GM12874 (cell line): Measurements from ENCODE around the gene RBM38.

Source experiments
- TF ChIP-seq, protein P1 (sequence below): IDR thresholded peaks from 2 replicates; pipeline ENCODE4 v1.5.1; 2011; ENCODE audit warnings: low read depth, mild to moderate bottlenecking, control low read depth, low read length, moderate library complexity; ENCODE audit not compliant: insufficient read depth

The RBM38 gene

DNA sequence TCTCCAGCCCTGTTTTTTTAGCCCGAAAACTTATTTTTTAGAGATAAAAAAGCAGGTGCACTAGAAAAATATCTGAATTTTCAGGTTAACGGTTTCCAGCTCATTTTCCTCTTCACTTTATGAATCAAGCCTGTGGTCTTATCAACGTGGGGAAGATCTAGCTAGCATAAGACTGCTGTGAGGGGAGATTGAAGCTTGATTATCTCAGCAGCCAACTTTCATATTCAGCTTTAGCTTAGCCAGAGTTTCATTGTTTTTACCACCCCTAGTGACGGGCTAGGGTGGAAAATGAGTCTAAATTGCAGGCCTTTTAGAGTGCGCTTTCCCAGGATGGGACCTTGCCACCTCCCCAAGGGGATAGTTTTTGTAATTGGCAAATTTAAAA is 11.9 kb upstream of the RBM38 start:
- TF ChIP-seq, protein P1, sequence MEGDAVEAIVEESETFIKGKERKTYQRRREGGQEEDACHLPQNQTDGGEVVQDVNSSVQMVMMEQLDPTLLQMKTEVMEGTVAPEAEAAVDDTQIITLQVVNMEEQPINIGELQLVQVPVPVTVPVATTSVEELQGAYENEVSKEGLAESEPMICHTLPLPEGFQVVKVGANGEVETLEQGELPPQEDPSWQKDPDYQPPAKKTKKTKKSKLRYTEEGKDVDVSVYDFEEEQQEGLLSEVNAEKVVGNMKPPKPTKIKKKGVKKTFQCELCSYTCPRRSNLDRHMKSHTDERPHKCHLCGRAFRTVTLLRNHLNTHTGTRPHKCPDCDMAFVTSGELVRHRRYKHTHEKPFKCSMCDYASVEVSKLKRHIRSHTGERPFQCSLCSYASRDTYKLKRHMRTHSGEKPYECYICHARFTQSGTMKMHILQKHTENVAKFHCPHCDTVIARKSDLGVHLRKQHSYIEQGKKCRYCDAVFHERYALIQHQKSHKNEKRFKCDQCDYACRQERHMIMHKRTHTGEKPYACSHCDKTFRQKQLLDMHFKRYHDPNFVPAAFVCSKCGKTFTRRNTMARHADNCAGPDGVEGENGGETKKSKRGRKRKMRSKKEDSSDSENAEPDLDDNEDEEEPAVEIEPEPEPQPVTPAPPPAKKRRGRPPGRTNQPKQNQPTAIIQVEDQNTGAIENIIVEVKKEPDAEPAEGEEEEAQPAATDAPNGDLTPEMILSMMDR, result no peak

DNA sequence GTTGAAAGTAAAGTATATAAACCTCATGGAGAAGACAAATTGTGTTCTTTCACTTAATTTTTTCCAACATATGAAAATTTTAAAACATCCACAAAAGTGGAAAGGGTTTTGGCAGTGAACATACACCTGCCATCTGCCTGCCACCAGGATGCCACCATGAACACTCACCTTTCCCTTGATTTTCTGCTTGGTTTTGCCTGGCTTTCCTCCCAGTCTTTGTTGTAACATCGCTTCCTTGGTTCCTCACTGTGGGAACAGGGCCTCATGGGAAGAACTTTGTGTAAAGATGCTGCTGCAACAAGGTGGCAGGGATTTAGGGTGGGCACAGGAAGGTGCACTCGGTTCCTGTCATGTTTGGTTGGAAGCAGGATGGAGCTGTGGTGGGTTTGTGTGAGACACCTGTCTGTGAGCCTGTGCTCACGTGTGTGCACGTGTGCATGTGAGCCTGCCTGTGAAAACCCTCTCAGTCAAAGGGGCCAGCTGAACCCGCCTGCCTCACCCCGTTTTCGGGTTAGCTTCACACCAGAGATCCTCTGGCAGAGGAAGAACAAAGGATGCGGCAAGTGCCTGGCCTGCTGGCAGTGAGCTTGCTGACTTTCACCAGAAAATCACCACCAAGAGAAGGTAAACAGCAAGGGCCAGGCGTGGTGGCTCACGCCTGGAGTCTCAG is 11.0 kb upstream of the RBM38 start:
- TF ChIP-seq, protein P1, result no peak

DNA sequence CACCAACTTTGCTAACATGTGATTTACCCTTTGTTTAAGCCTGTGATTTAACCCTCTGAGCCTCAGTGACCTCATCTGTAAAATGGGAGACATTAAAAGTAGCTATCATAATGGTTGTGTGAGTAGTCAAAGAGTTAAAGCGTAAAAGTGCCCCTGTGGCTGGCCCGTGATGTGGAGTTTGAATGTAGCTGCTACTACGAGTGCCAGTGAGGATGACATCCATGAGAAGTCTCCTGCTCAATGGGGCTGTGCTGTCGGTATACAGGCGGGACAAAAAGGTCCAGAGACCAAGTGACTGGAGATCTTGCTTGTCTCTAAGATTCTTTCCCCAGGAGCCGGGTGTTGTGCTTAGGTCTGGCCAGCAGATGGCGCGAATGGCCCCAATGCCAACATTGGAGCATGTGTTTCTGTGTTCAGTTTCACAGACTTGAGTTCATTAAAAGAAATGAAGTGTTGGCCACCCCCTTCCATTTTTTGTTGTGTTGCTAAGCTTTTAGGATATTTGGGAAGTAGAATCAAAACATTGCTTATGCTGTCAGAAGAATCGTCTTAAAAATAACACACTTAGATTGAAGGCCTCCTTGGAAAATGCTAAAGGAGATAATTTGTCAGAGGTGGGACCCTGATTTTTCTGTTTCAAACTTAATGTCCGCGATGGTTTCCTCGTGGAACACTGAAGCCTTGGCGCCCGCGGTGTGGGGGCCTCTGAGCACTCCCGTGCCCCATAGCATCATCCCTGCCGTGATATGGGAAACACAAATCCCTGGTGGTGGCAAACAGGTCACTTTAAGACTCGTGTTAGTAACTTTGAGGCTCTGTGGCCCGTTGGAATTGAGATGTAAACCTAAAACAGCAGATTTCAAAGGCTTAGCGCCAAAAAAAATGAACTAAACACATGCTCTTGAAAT is 9.3 kb upstream of the RBM38 start:
- TF ChIP-seq, protein P1, result peak; percentile 88

DNA sequence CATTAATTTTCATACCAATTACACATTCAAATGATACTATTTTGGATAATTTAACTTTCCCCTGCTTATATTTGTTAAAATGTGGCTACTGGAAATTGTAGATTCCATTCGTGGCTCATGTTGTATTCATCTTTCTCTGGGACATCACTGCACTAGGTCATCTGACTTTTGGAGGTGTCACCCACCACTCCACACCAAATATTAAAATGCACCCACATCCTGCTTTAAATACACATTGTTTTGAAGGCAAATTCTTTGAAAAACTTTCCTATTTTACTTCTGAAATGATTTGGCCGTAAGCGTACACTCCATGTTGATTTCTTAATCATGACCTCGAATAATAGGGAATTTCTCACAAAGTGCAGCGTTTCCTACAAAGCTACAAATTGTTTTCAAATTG is 8.7 kb upstream of the RBM38 start:
- TF ChIP-seq, protein P1, result no peak

DNA sequence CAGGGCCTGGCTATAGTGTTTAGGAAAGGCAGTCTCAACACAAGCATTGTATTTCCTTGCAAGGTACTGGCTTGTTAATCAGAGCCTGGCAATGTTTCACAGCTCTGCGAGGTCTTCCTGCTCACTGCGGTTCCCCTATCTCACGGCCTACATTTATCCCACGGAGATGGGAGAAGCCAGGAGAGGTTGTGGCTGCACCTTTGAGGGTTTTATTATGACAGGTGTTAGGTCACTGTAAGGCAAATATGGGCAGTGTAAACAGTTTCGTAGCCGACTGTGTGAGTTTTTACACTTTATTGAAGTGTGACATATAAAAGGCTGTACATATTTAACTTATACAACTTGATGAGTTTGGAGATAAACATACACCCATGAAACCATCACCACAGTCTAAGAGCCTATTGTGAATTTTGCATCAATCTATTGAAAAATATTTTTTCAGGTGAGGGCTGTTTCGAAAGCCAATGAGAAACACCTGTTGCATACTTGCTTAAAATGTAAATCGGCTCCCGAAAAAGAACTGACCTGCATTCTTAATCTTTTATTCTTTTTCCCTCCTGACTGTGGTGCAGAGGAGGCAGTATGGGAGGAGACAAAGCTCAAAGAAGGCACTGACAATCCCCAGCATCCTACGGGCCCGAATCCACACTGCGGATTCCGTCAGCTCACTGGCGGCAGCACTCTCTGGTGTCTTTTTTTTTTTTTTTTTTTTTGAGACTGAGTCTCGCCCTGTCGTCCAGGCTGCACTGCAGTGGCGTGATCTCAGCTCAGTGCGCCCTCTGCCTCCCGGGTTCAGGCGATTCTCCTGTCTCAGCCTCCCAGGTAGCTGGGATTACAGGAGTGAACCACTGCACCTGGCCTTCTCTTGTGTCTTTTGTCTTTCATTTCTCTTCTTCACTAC is 7.5 kb upstream of the RBM38 start:
- TF ChIP-seq, protein P1, result no peak

DNA sequence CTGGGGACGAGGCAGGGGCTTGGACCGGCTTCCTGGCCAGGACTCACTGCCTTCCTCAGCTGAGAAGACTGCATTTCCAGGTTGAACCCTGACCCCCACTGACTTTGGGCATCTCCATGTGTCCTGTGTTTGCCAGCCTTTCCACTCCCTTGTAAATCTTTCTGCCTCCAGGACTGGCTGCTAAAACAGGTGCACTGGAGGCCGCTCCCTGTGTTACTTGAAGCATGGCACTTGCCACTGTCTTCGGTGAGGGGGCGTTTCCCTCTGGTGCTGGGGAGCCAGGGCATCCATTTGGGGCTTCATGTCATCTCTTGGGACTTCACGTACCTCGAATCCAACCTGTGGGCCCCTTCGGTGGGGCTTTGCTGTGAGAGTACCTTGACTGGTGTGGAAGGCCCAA is 6.7 kb upstream of the RBM38 start:
- TF ChIP-seq, protein P1, result no peak
